ELR (cell line): ENCODE data around the gene MAPT.
"Not testable (repeated sequence)": the region's sequence is repeated elsewhere in the genome, so short reads cannot be mapped to it uniquely, and the experiment has no call there.

Experiments
- DNase-seq: peaks from one replicate; pipeline ENCODE4 v3.0.0-alpha.2; 2015; ENCODE audit warnings: low read depth

MAPT gene

GRCh38 chr17:45929344-45929743, 35.0 kb downstream of the MAPT start:
- no peak for DNase-seq

- DNase-seq = no peak
Measured at GRCh38 chr17:45930420-45930951, 36.1 kb downstream of the MAPT start.

- no peak for DNase-seq
Measured at GRCh38 chr17:45931677-45932076, 37.3 kb downstream of the MAPT start.

DNA sequence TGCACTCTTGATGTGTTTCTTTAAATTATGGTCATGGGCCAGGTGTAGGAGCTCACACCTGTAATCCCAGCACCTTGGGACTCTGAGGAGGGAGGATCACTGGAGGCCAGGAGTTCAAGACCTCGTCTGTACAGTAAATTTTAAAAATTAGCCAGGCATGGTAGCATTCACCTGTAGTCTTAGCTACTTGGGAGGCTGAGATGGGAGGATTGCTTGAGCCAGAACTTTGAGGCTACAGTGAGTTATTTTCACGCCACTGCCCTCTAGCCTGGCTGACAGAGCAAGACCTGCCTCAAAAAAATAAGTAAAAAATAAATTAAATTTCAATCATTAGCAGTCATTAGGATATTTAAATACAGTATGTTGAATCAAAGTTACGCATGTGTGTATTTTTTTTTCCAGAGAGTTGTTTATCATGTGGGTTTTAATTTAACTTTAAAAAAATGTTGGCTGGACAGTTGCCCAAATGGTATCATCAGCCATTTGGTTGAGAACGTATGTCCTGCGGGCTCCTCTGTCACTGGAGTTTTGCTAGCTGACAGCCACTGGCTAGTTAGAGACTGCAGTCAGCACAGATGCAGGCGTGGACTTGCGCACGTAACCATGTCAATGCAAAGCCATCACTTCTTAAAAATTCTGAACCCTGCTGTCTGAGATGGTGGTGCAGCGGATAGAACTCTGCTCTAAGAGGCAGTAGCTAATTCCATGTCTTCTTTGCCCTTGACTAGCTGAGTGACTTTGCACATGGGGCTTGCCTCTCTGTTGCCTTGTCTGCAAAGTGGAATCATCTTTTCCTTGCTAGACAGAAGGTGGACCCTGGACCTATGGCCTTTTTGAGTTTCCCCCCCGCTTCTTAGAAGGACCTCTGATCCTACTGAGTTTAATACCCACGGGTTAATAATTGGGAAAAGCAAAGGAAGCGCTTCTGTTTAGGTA, 40.0 kb downstream of the MAPT start:
- no peak for DNase-seq

DNA sequence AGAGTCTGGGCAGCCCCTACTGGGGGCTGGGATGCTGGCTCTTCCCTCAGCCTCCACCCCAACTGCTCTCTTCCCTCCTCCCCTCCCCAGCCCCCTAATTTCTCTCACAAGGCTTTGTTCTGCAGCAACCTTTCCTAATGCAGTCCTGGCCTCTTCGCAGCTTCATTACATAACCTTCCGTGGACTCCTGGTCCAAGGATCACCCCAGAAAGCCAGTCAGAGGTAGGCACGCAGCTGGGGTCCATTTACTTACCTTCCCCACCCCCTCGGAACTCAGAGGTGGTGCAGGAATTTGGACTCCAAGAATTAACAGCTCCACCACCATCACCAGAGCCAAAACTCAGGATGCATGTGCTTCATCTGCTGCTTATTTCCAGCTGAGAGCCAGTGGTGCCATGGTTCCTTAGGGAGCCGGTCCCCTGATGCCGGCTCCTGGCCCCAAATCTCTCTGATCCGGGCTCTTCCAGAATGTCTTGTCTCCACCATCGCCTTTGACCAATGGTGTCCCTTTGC, 40.9 kb downstream of the MAPT start:
- DNase-seq = no peak

DNA sequence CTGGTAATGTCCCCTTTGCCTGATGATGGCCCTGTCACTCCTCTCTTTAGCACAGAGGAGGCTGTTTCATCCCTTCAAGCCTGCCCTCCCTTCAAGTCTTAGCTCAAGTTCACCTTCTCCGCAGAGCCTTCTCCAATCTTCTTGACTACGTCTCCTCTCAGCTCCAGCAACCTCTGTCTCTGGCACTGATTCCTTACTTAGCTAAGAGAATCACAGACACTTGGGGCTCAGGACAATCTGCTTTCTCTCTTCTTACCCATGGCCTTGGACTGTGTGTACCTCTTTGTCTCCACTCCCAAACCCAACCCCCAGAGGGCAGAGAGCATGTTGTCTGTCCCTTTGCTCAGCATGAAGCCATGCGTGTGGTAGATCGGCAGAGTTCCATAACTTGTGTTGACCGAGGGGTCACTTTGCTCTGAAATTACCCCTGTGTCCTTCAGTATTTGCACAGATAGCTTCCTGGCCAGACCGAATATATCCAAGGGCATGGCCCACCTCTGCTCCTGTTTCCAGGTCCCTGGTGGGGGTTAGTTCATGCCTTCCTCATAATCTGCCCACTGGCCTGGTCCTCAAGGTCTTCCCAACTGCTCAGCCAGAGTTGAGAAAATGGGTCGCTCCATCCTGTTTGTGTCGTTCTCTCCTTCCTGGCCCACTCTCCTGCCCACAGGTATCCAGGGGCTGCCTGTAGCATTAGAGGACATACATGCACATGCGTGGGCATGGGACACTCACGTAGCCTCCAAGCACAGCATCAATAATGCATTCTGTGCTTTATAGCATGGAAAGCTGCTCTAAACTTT, 41.6 kb downstream of the MAPT start:
- DNase-seq = no peak

GRCh38 chr17:45936610-45937009, 42.3 kb downstream of the MAPT start:
- DNase-seq = no peak

GRCh38 chr17:45937186-45937585, 42.8 kb downstream of the MAPT start:
- not testable (repeated sequence) for DNase-seq

DNA sequence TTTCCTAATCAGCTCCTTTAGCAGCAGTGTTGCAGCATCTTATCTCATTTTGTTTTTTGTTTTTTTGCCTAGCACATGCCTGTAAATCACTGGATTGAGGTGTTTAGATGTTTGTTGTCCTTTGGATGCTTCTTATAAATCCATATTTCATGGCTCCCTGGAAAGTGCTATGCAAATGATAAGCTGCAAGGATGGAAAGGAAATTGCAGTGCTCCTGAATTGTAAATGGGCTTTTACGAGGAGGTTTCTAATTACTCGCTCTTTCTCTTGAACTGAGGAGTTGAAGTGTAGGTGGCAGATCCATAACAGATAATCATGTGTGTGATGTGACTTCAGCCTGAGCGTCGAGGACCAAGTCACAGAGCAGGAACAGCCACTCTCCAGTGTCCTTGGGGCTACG, 45.0 kb downstream of the MAPT start:
- no peak for DNase-seq

DNA sequence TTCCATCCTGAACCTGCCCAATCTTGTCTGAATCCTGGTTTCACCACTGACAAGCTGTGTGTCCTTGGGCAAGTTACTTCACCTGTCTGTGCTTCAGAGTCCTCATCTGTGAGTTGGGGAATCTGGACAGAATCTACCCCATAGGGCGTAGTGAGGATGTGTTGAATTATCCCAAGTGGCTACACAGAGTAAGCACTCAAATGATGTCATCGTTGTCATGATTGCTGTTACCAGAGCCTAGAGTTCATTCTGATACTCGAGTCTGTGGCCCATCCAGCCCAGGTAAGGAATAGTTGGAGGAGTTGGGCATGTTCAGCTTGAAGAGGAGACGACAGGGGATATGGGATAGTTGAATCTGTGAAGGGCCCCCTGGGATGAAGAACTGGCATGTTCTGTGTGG, 45.9 kb downstream of the MAPT start:
- DNase-seq = no peak

DNA sequence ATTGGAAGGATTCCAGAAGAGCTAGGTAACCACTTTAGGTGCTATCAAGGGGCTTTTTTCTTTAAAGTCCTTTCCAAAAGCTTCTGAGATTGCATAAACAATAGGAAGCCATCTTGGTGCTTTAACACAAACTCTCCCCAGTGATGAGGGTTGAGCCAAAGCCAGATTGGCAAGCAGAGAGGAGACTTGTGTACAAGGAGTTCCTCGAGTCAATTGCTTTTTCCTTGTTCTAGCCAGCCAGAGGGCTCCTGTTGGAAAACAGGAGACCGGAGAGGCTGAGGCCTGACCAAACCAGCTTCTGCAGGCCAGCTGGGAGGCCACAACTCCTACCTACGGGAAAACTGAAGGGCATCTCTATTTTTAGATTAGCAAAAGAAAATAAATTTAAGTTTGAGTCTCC, 46.5 kb downstream of the MAPT start:
- no peak for DNase-seq

DNA sequence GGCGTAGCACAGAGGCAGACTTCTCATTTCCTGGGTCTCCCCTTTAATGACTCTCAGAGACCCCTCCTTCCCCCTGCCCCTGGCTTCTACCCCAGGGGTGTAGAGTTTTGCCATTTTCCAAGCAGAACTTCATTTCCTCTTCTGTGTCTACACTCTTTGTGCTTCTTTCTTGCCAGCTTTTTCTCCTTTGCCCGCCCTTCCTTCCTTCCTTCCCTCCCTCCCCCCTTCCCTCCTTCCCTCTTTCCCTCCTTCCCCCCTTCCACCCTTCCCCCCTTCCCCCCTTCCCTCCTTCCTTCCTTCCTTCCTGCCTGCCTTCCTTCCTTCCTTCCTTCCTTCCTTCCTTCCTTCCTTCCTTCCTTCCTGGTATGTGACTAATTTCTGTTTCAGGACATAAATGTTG, 47.0 kb downstream of the MAPT start:
- DNase-seq = no peak

DNA sequence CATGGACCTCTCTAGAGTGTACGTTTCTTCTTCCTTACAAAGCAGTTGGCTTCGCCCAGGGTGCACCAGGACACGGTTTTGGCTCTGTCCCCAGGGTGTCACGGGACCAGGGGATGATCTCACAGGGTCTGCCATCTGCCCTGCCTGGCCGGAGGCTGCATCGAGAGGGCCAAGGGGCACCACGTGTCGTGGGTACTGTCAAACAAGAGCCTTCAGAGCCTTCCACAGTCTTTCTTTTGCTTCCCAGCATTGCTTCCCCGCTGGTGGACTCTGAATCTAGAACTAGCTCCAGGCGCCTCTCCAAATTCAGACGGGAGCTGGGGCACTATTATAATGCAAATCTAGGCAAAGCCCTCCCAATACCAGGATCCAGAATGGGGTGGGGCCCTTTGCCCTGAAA, 47.9 kb downstream of the MAPT start:
- peak; percentile 16 for DNase-seq

GRCh38 chr17:45946841-45947256, 52.5 kb downstream of the MAPT start:
- no peak for DNase-seq

DNA sequence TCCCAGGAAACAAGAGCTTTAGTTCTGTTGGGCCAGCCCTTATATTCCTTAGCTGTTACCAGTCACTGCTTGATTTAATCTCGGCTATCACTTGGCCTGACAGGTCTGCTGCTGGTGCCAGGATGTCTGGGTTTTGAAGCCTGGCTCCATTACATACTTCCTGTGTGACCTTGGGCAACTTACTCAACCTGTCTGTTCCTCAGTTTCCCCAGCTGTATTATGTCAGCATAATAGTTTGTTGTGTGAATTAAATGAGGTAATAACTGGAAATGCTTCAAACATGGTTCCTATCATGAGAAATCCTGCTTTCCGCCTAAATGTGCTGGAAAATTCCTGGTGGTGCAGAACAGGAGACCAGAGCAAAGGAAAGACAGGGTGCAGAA, 54.1 kb downstream of the MAPT start:
- DNase-seq = peak; percentile 23

DNA sequence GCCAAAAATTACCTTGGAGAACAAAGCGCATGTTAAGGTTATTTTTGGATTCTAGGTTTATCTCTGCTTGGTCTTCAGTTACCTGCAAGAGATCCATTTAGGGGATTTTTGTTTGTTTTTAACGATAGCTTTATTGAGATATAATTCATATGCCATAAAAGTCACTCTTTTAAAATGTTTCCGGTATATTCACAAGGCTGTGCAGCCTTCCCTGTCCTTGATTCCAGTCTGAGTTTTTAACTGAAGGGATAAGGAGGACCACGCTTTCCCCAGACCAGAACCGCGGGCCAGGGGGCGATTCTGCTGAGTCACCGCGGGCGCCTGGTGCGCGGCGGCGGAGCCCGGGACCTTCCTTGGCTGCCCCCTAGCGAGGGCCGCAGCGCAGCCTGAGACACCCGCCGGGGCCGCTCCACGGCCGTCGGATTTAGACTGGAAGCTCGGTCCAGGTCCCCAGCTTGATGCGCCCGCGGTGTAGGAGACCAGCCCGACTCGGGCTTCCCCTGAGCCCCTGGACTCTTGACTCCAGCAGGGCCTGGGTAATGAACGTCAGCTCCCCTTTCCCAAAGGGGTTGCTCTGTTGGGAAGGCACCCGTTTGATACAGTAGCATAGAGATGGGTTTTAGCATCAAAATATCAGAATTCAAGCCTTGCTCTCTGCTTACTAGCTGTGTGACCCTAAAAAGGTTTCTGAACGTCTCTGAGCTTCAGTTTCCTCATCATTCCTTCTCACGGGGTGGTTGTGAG, 54.7 kb downstream of the MAPT start:
- DNase-seq = peak; percentile 78

DNA sequence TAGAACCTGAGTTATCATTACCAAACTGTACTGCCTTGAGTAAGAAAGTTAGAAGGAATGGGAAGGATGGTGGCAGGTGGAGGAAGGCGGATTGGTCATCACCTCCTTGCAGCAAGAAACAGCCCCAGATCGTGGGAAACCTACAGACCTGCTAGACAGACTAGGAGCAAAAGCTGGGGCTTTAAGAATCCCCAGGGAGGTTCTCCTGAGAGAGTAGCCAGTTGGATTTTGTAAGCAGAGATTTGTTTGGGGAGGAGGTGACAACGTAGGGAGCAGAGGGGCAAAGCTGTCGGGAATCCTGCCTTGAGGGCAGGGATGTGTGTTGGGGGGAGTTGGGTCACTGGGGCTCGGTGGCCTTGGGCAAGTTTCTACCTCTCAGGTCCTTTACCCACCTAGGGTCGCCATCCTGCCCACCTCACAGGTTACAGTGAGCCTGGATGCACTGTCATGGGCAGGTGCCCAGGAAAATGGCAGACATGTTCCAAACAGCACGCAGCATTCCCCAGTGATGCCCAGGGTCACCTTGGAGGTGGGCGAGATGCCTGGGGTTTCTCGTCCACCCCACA, 55.5 kb downstream of the MAPT start:
- DNase-seq = no peak

- no peak for DNase-seq
Measured at GRCh38 chr17:45950888-45951287, 56.5 kb downstream of the MAPT start.

GRCh38 chr17:45951403-45951802, 57.0 kb downstream of the MAPT start:
- DNase-seq = no peak

GRCh38 chr17:45951941-45952340, 57.6 kb downstream of the MAPT start:
- no peak for DNase-seq

GRCh38 chr17:45952814-45953320, 58.5 kb downstream of the MAPT start:
- DNase-seq = no peak
